Measurements from ENCODE around the gene HNRNPLL. TPM values are rescaled to one million over a fixed set of nuclear protein-coding genes. Genes with fewer than 3 reads are reported as not detected.

Gene HNRNPLL
- total and polyA plus RNA-seq, 2 of the 13 experiments (the other 11 are each of a cell fraction or from before 2014, with no cell fraction given), result 49.4 to 103 TPM

GRCh38 chr2:38540580-38541286, 62.0 kb downstream of the HNRNPLL start:
- Histone ChIP-seq H3K36me3 (replicated peaks in 1 of 2; ENCODE audit: control insufficient read depth in 1 of 2, insufficient read depth in 2 of 2, low read length in 2 of 2) (no peaks in the 10 kb centered on the region), H3K4me2 (ENCODE audit: low read depth, low read length) (peak overlapping the region; percentile 68), H3K27ac (ENCODE audit: extremely low read length, insufficient read depth, low read length) (peak overlapping the region; percentile 70), H3K4me3 (replicated peaks in 1 of 3; ENCODE audit: insufficient read depth in 1 of 3, low read depth in 2 of 3, low read length in 3 of 3) (peak overlapping the region in 2 of 3 experiments; percentile 23 to 25; a peak in 2 of 6 replicates), H4K20me1 (ENCODE audit: insufficient read depth, low read length) (no peaks in the 10 kb centered on the region), H3K9ac (ENCODE audit: insufficient read depth, low read depth, low read length) (peak overlapping the region; percentile 12), H3K4me1 (ENCODE audit: insufficient read depth, low read length) (peaks cover 65% of the 10 kb centered on the region), H3K9me3 (ENCODE audit: low read length) (no peaks in the 10 kb centered on the region), H3K27me3 (ENCODE audit: control insufficient read depth in 1 of 2, insufficient read depth in 2 of 2, low read length in 2 of 2) (no peaks in the 10 kb centered on the region), H3K79me2 (ENCODE audit: insufficient read depth, low read length) (no peaks in the 10 kb centered on the region), H2AFZ (ENCODE audit: low read length) (no peak overlapping the region)
- intact Hi-C loops (cut with micrococcal nuclease; ENCODE audit: unreplicated experiment), result no loop called here
- ChIA-PET POLR2A (interaction anchor here (1.0 to 2.2 kb wide), 3 partner anchors 135 to 211 kb away, joined by 3 to 23 read pairs (median 5); partner anchors contain the start of gene SRSF7), CTCF (ENCODE audit: low intra/inter-chr PET ratio, low total read pairs) (no interaction called here)
- no peak for FAIRE-seq
- in situ Hi-C loops (cut with HindIII; ENCODE audit: extremely low pct_ligation_motif_present, low pct_unique_long_range_greater_than_20kb), result no loop called here
- peak; percentile 13 for ATAC-seq
- TSS peak; percentile 24 for BruUV-seq (replicated peaks)
- 70% methylated on average over 5 of the region's 5 CpGs for WGBS (ENCODE audit: low lambda C conversion rate)
- DNase-seq (ENCODE audit: low spot score), result no peak
- TF ChIP-seq ZSCAN31 (CRISPR knock-in tag; IDR thresholded peaks at IDR 0.05; ENCODE audit: low read depth) (peak; percentile 42; the same call in 1 of the 2 replicates), EED (CRISPR knock-in tag; IDR thresholded peaks at IDR 0.05) (no peak), ZEB1 (IDR thresholded peaks at IDR 0.05; ENCODE audit: insufficient replicate concordance, low read depth) (peak; percentile 19), TBX2 (CRISPR knock-in tag; IDR thresholded peaks at IDR 0.05; ENCODE audit: borderline replicate concordance) (peak; percentile 24; the same call in 1 of the 2 replicates), SNRNP70 (IDR thresholded peaks at IDR 0.05; ENCODE audit: low read depth, low read length) (no peak), ZNF414 (CRISPR knock-in tag; IDR thresholded peaks at IDR 0.05) (no peak), AHDC1 (CRISPR knock-in tag; IDR thresholded peaks at IDR 0.05; ENCODE audit: borderline replicate concordance) (no peak), PRPF4 (IDR thresholded peaks at IDR 0.05; ENCODE audit: low read depth, low read length, poor library complexity, severe bottlenecking) (peak; percentile 85), POLR2G (IDR thresholded peaks at IDR 0.05; ENCODE audit: low read depth, low read length) (peak; percentile 46; the same call in 1 of the 2 replicates), ZNF816 (CRISPR knock-in tag; IDR thresholded peaks at IDR 0.05; ENCODE audit: borderline replicate concordance) (0 out of 2 replicates have a peak, but pooled peaks have one; percentile 53), MAZ (IDR thresholded peaks at IDR 0.05; ENCODE audit: borderline replicate concordance, low read depth, low read length) (no peak), MAZ (CRISPR knock-in tag; IDR thresholded peaks at IDR 0.05; ENCODE audit: low read depth) (peak; percentile 46; the same call in 1 of the 2 replicates), GATA4 (IDR thresholded peaks at IDR 0.05; ENCODE audit: borderline replicate concordance, low read depth) (no peak), YEATS2 (CRISPR knock-in tag; IDR thresholded peaks at IDR 0.05; ENCODE audit: borderline replicate concordance) (0 out of 2 replicates have a peak, but pooled peaks have one; percentile 15), MED1 (CRISPR knock-in tag; IDR thresholded peaks at IDR 0.05) (peak; percentile 3; the same call in 1 of the 2 replicates), ZNF501 (CRISPR knock-in tag; IDR thresholded peaks at IDR 0.05) (peak; percentile 38; the same call in 1 of the 2 replicates), ZNF598 (CRISPR knock-in tag; IDR thresholded peaks at IDR 0.05; ENCODE audit: borderline replicate concordance) (no peak), FOXC1 (CRISPR knock-in tag; IDR thresholded peaks at IDR 0.05; ENCODE audit: borderline replicate concordance) (0 out of 2 replicates have a peak, but pooled peaks have one; percentile 37)
